Measurements from ENCODE around the gene RHAG. TPM values are rescaled to one million over a fixed set of nuclear protein-coding genes. Genes with fewer than 3 reads are reported as not detected.
A peak's percentile ranks its signal among the peaks of the same experiment; 100 is the strongest.

Gene RHAG
- total RNA-seq, 1 experiment from 2014 or later = not detected

- no peaks in the 10 kb centered on the region for H4K20me1 ChIP-seq (ENCODE audit: low read length)
- ATAC-seq (no peak), DNase-seq (no peak)
- H3K27ac ChIP-seq (ENCODE audit: low read length) = peak overlapping the region; percentile 2; the same call in 1 of the 2 replicates
- intact Hi-C loops (cut with micrococcal nuclease) = loop anchor here (2.0 kb wide), 1 partner anchor 34 kb away; no protein-coding TSS in a partner anchor
- no peaks in the 10 kb centered on the region for H3K9me2 ChIP-seq (replicated peaks; ENCODE audit: low read length)
- H3K36me3 ChIP-seq (ENCODE audit: low read depth, low read length) = no peaks in the 10 kb centered on the region
- BruUV-seq (replicated peaks) = no TSS peak
- H3K9me3 ChIP-seq (ENCODE audit: low read length) = no peaks in the 10 kb centered on the region
- H3F3A ChIP-seq (ENCODE audit: low read length, unreplicated experiment) = no peaks in the 10 kb centered on the region
- no peaks in the 10 kb centered on the region for H3K79me2 ChIP-seq (ENCODE audit: low read length)
- no peak for TF ChIP-seq EZH2phosphoT487 (IDR thresholded peaks at IDR 0.05; ENCODE audit: borderline replicate concordance, low read length)
- H3K4me3 ChIP-seq (ENCODE audit: low read length) = no peak overlapping the region
- H3K4me2 ChIP-seq (ENCODE audit: low read length) = peak overlapping the region; percentile 43; the same call in 1 of the 2 replicates
- POLR2A ChIA-PET (ENCODE audit: unreplicated experiment) = no interaction called here
- H3K4me1 ChIP-seq (ENCODE audit: insufficient read depth, low read length) = peaks cover 38% of the 10 kb centered on the region
- CTCF ChIA-PET = no interaction called here
- no peaks in the 10 kb centered on the region for H3K27me3 ChIP-seq (ENCODE audit: low read length)
- H2AFZ ChIP-seq (ENCODE audit: low read length) = no peak overlapping the region
- H3K9ac ChIP-seq (ENCODE audit: low read length) = no peak overlapping the region
Observed at GRCh38 chr6:49634836-49635218, 1.8 kb downstream of the RHAG start.

- ChIA-PET CTCF (no interaction called here), POLR2A (ENCODE audit: unreplicated experiment) (no interaction called here)
- ATAC-seq (peak; percentile 77), DNase-seq (peak; percentile 81)
- Histone ChIP-seq H3K4me3 (ENCODE audit: low read length) (no peak overlapping the region), H2AFZ (ENCODE audit: low read length) (0 out of 2 replicates have a peak overlapping the region, but pooled peaks have one; percentile 8), H3K9me3 (ENCODE audit: low read length) (no peaks in the 10 kb centered on the region), H3K4me2 (ENCODE audit: low read length) (peak overlapping the region; percentile 43), H4K20me1 (ENCODE audit: low read length) (no peaks in the 10 kb centered on the region), H3K4me1 (ENCODE audit: insufficient read depth, low read length) (peaks cover 38% of the 10 kb centered on the region), H3K9ac (ENCODE audit: low read length) (peak overlapping the region; percentile 22; the same call in 1 of the 2 replicates), H3K9me2 (replicated peaks; ENCODE audit: low read length) (no peaks in the 10 kb centered on the region), H3F3A (ENCODE audit: low read length, unreplicated experiment) (no peaks in the 10 kb centered on the region), H3K27me3 (ENCODE audit: low read length) (no peaks in the 10 kb centered on the region), H3K79me2 (ENCODE audit: low read length) (no peaks in the 10 kb centered on the region), H3K27ac (ENCODE audit: low read length) (peak overlapping the region; percentile 68), H3K36me3 (ENCODE audit: low read depth, low read length) (no peaks in the 10 kb centered on the region)
- intact Hi-C loops (cut with micrococcal nuclease) = loop anchor here (2.0 kb wide), 1 partner anchor 35 kb away; no protein-coding TSS in a partner anchor
- BruUV-seq (replicated peaks) = no TSS peak
- no peak for TF ChIP-seq CTCF (conservative IDR thresholded peaks at IDR 0.05; ENCODE audit: low read depth, low read length)
- TF ChIP-seq EZH2phosphoT487 (IDR thresholded peaks at IDR 0.05; ENCODE audit: borderline replicate concordance, low read length) = no peak
- no peak for TF ChIP-seq EZH2 (IDR thresholded peaks at IDR 0.05; ENCODE audit: low read length, unreplicated experiment)
Observed at GRCh38 chr6:49634092-49634835, 2.4 kb downstream of the RHAG start.

- TF ChIP-seq EZH2 (IDR thresholded peaks at IDR 0.05; ENCODE audit: low read length, unreplicated experiment) (no peak), CTCF (conservative IDR thresholded peaks at IDR 0.05; ENCODE audit: low read depth, low read length) (no peak), EZH2phosphoT487 (IDR thresholded peaks at IDR 0.05; ENCODE audit: borderline replicate concordance, low read length) (no peak)
- ChIA-PET CTCF (no interaction called here), POLR2A (ENCODE audit: unreplicated experiment) (no interaction called here)
- ATAC-seq (no peak), DNase-seq (no peak)
- H2AFZ ChIP-seq (ENCODE audit: low read length) = no peak overlapping the region
- peak overlapping the region; percentile 22; the same call in 1 of the 2 replicates for H3K9ac ChIP-seq (ENCODE audit: low read length)
- H3K9me2 ChIP-seq (replicated peaks; ENCODE audit: low read length) = no peaks in the 10 kb centered on the region
- BruUV-seq (replicated peaks) = no TSS peak
- peak overlapping the region; percentile 68 for H3K27ac ChIP-seq (ENCODE audit: low read length)
- no peaks in the 10 kb centered on the region for H3F3A ChIP-seq (ENCODE audit: low read length, unreplicated experiment)
- no peaks in the 10 kb centered on the region for H3K27me3 ChIP-seq (ENCODE audit: low read length)
- H3K9me3 ChIP-seq (ENCODE audit: low read length) = no peaks in the 10 kb centered on the region
- peaks cover 38% of the 10 kb centered on the region for H3K4me1 ChIP-seq (ENCODE audit: insufficient read depth, low read length)
- H3K4me2 ChIP-seq (ENCODE audit: low read length) = no peak overlapping the region
- H3K36me3 ChIP-seq (ENCODE audit: low read depth, low read length) = no peaks in the 10 kb centered on the region
- H3K4me3 ChIP-seq (ENCODE audit: low read length) = no peak overlapping the region
- H3K79me2 ChIP-seq (ENCODE audit: low read length) = no peaks in the 10 kb centered on the region
- H4K20me1 ChIP-seq (ENCODE audit: low read length) = no peaks in the 10 kb centered on the region
- intact Hi-C loops (cut with micrococcal nuclease) = no loop called here
Observed at GRCh38 chr6:49633541-49633940, 3.1 kb downstream of the RHAG start.

Measured in PC-3 (cell line).